Endothelial cell of umbilical vein (primary cell): ENCODE data around the gene RIBC1. TPM values are rescaled to one million over a fixed set of nuclear protein-coding genes. Genes with fewer than 3 reads are reported as not detected.
A peak's percentile ranks its signal among the peaks of the same experiment; 100 is the strongest.

ENCODE experiments used
- BruUV-seq: library from RNA; stranded (reverse); fragments of 400-500 nt; replicated peaks from 2 replicates; lab custom pipeline; 2021; lab: Mats Ljungman, UMichigan
- CTCF ChIA-PET: fragments of 300-600, 350-600 bp; sonication (Branson Sonifier 250); formaldehyde crosslinking; loops from one replicate; lab custom pipeline; 2021; ENCODE audit warnings: antibody characterized with exemption, inconsistent platforms; lab: Charles Lee
- POLR2A ChIA-PET: fragments of 300-600, 350-600 bp; sonication (Branson Sonifier 250); formaldehyde crosslinking; loops from one replicate; lab custom pipeline; 2021; ENCODE audit warnings: antibody characterized with exemption, inconsistent platforms; lab: Charles Lee
- DNase-seq: peaks from one replicate; pipeline ENCODE4 v3.0.0-alpha.2; 2011; ENCODE audit warnings: low read depth, low spot score
- FAIRE-seq: peaks from 2 replicates; lab custom pipeline; 2011; peaks lifted over from hg19 to GRCh38; lab: Jason Lieb, UNC
- H2AFZ ChIP-seq: 2 replicates; pipeline ENCODE4 v1.6.0; 2012; ENCODE audit warnings: low read depth, low read length, control low read depth, inconsistent platforms
- H3K27ac ChIP-seq: 2 replicates; pipeline ENCODE4 v1.5.1; 2011; ENCODE audit warnings: low read depth, mild to moderate bottlenecking, control low read depth, low read length, moderate library complexity; ENCODE audit not compliant: insufficient read depth
- H3K27me3 ChIP-seq, 2 experiments: 2 replicates each; pipeline versions ENCODE4 v1.6.0 to v1.6.1; 2011; ENCODE audit warnings: low read length in 2 of 2, mixed read lengths in 1 of 2; ENCODE audit not compliant: control insufficient read depth in 2 of 2, insufficient read depth in 2 of 2
- H3K36me3 ChIP-seq, 2 experiments: 2 replicates in 1 of 2; 3 replicates in 1 of 2; pipeline ENCODE4 v1.5.1; 2011; ENCODE audit warnings: low read length in 2 of 2, mild to moderate bottlenecking in 1 of 2, moderate library complexity in 1 of 2; ENCODE audit not compliant: control insufficient read depth in 2 of 2, insufficient read depth in 2 of 2; ENCODE audit errors: extremely low read depth in 1 of 2
- H3K4me1 ChIP-seq: 3 replicates; pipeline ENCODE4 v1.5.1; 2011; ENCODE audit warnings: mild to moderate bottlenecking, low read length; ENCODE audit not compliant: control insufficient read depth, insufficient read depth; ENCODE audit errors: extremely low read depth
- H3K4me2 ChIP-seq: 2 replicates; pipeline ENCODE4 v1.6.1; 2011; ENCODE audit warnings: low read length, control low read depth, mixed read lengths; ENCODE audit not compliant: insufficient read depth
- H3K4me3 ChIP-seq, 3 experiments: fragments of 200-600 bp in 1 of 3; sonication (generic), shearing (Covaris generic) in 1 of 3; replicated peaks in 1 of 3; 2 replicates each; pipeline ENCODE4 v1.5.1; 2011 to 2016; ENCODE audit warnings: control low read depth in 3 of 3, low read length in 3 of 3, mild to moderate bottlenecking in 2 of 3, inconsistent platforms in 1 of 3, low read depth in 1 of 3, moderate library complexity in 1 of 3; ENCODE audit not compliant: insufficient read depth in 1 of 3
- H3K79me2 ChIP-seq: 2 replicates; pipeline ENCODE4 v1.6.0; 2012; ENCODE audit warnings: low read length, inconsistent platforms; ENCODE audit not compliant: control insufficient read depth, insufficient read depth
- H3K9ac ChIP-seq: replicated peaks from 2 replicates; pipeline ENCODE3; 2011; ENCODE audit warnings: low read length, control low read depth; ENCODE audit not compliant: insufficient read depth; ENCODE audit errors: extremely low read depth
- H3K9me1 ChIP-seq: replicated peaks from 3 replicates; pipeline ENCODE4 v1.6.0; 2011; ENCODE audit warnings: mild to moderate bottlenecking, low read length; ENCODE audit not compliant: control insufficient read depth, insufficient read depth; ENCODE audit errors: extremely low read depth
- H3K9me3 ChIP-seq: replicated peaks from 2 replicates; pipeline ENCODE4 v1.5.1; 2012; ENCODE audit warnings: low read length, inconsistent platforms; ENCODE audit not compliant: control insufficient read depth, insufficient read depth
- H4K20me1 ChIP-seq: replicated peaks from 2 replicates; pipeline ENCODE3; 2011; ENCODE audit warnings: mild to moderate bottlenecking, low read length; ENCODE audit not compliant: control insufficient read depth, insufficient read depth; ENCODE audit errors: extremely low read depth
- CTCF ChIP-seq, 2 donors: IDR thresholded peaks; 1 replicate in 1 of 2; 2 replicates in 1 of 2; pipeline ENCODE4 v1.5.1; 2011; ENCODE audit warnings: low read length in 2 of 2, mild to moderate bottlenecking in 2 of 2, moderate library complexity in 2 of 2, control low read depth in 1 of 2, inconsistent platforms in 1 of 2, low read depth in 1 of 2; ENCODE audit not compliant: insufficient read depth in 1 of 2; ENCODE audit errors: extremely low read depth in 1 of 2
- EZH2 ChIP-seq: IDR thresholded peaks from 2 replicates; pipeline ENCODE4 v1.6.1; 2012; ENCODE audit warnings: borderline replicate concordance, low read depth, mild to moderate bottlenecking, moderate library complexity, low read length, inconsistent platforms; ENCODE audit not compliant: severe bottlenecking
- FOS ChIP-seq: IDR thresholded peaks from 2 replicates; pipeline ENCODE4 v1.6.1; 2011; ENCODE audit warnings: mild to moderate bottlenecking, low read length, moderate library complexity, borderline replicate concordance; ENCODE audit not compliant: insufficient read depth
- GATA2 ChIP-seq: IDR thresholded peaks from 2 replicates; pipeline ENCODE4 v1.7.0; 2011; ENCODE audit warnings: low read depth, mild to moderate bottlenecking, moderate library complexity, mixed read lengths, low read length; ENCODE audit not compliant: insufficient read length, insufficient read depth
- JUN ChIP-seq: IDR thresholded peaks from 2 replicates; pipeline ENCODE4 v1.6.1; 2011; ENCODE audit warnings: borderline replicate concordance, low read depth; ENCODE audit not compliant: insufficient read length, insufficient read depth
- MAX ChIP-seq: IDR thresholded peaks from 2 replicates; pipeline ENCODE4 v1.6.1; 2011; ENCODE audit not compliant: insufficient read depth, insufficient read length
- MYC ChIP-seq: IDR thresholded peaks from one replicate; pipeline ENCODE4 v1.6.1; 2011; ENCODE audit warnings: mild to moderate bottlenecking, low read depth, low read length
- POLR2A ChIP-seq: IDR thresholded peaks from 2 replicates; pipeline ENCODE4 v1.6.1; 2012; ENCODE audit warnings: low read depth, mild to moderate bottlenecking, control low read depth, low read length
- POLR2AphosphoS5 ChIP-seq: IDR thresholded peaks from 2 replicates; pipeline ENCODE4 v1.6.1; 2012; ENCODE audit warnings: low read depth, mild to moderate bottlenecking, control low read depth, low read length, moderate library complexity; ENCODE audit not compliant: insufficient read depth
- dilution Hi-C: fragments of 300-500 bp; cut with MboI; formaldehyde crosslinking; loops from one replicate; pipeline ENCODE4 v1.15.0; 2019; ENCODE audit warnings: low sequenced_read_pairs; ENCODE audit not compliant: extremely low pct_ligation_motif_present
- intact Hi-C: fragments of 100-400 bp; cut with micrococcal nuclease; formaldehyde crosslinking; loops from one replicate; pipeline ENCODE4 v1.10.0; 2022
- polyA plus RNA-seq, 4 experiments: library from polyadenylated mRNA; depleted of rRNA in 3 of 4; stranded (reverse) in 3 of 4; unstranded in 1 of 4; fragments of >200 nt; gene quantifications; 2 replicates each; pipeline versions ENCODE4 v1.2.1 to v1.2.3, GENCODE V29; 2011 to 2012; ENCODE audit warnings: missing spikeins in 1 of 4
- total RNA-seq: library from RNA; stranded (reverse); gene quantifications from 2 replicates; pipeline ENCODE4 v1.2.3, GENCODE V29; 2021

The RIBC1 gene
- total and polyA plus RNA-seq, 2 donors (not counting 3 experiments of a cell fraction or from before 2014, with no cell fraction given), result 0.23 to 0.86 TPM

GRCh38 chrX:53456254-53456653 lies 33.6 kb downstream of the RIBC1 start:
- Histone ChIP-seq H3K9ac (no peak overlapping the region), H3K9me1 (no peaks in the 10 kb centered on the region), H3K4me2 (no peak overlapping the region), H3K79me2 (no peaks in the 10 kb centered on the region), H3K4me3 (no peak overlapping the region), H2AFZ (no peak overlapping the region), H3K27me3 (peaks cover 0 to 3% of the 10 kb centered on the region in 2 experiments), H3K27ac (no peak overlapping the region), H4K20me1 (no peaks in the 10 kb centered on the region), H3K9me3 (no peaks in the 10 kb centered on the region), H3K36me3 (no peaks in the 10 kb centered on the region), H3K4me1 (no peaks in the 10 kb centered on the region)
- FAIRE-seq (peak; percentile 37), DNase-seq (no peak)
- CTCF ChIA-PET, result interaction anchor here (1.2 kb wide), 1 partner anchor 10 kb away, joined by 3 read pairs; no protein-coding TSS in a partner anchor
- dilution Hi-C loops (no loop called here), intact Hi-C loops (no loop called here)
- TF ChIP-seq MAX, result no peak
- TF ChIP-seq EZH2, result no peak
- no peak for TF ChIP-seq GATA2
- TF ChIP-seq FOS, result no peak
- TF ChIP-seq CTCF (IDR thresholded peaks at IDR 0.05; ENCODE audit: extremely low read depth in 1 of 2, insufficient read depth in 1 of 2, low read depth in 1 of 2, low read length in 2 of 2), result no peak
- TF ChIP-seq POLR2A, result no peak
- TF ChIP-seq MYC, result no peak
- TF ChIP-seq JUN, result no peak
- TF ChIP-seq POLR2AphosphoS5, result no peak
- POLR2A ChIA-PET, result no interaction called here
- BruUV-seq, result no TSS peak
